ENCODE data around the gene ZNF407.

The ZNF407 gene

DNA sequence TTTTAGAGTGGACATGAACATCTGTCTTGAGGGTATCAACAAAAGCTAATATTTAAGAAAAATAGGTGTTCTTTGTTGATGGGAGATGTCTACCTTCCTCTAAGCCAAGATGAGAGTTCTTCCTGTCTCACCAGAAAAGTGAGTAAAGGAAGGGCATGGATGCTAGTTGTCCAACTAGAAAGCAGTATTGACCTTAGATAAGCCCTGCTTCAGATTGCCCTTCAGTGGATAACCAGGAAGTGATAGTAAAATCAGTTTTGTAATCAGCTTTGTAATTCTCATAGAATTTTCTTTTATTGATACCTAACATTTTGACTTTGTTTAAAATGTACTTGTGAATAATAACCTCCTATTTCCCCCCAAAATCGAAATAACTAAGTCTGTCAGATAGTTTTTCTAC is 134.7 kb downstream of the ZNF407 start:
- no peaks in the 10 kb centered on the region for H3K36me3 ChIP-seq (ENCODE audit: low read depth)
- H3K4me3 ChIP-seq (ENCODE audit: severe bottlenecking), result no peak overlapping the region
- TF ChIP-seq, protein P1, sequence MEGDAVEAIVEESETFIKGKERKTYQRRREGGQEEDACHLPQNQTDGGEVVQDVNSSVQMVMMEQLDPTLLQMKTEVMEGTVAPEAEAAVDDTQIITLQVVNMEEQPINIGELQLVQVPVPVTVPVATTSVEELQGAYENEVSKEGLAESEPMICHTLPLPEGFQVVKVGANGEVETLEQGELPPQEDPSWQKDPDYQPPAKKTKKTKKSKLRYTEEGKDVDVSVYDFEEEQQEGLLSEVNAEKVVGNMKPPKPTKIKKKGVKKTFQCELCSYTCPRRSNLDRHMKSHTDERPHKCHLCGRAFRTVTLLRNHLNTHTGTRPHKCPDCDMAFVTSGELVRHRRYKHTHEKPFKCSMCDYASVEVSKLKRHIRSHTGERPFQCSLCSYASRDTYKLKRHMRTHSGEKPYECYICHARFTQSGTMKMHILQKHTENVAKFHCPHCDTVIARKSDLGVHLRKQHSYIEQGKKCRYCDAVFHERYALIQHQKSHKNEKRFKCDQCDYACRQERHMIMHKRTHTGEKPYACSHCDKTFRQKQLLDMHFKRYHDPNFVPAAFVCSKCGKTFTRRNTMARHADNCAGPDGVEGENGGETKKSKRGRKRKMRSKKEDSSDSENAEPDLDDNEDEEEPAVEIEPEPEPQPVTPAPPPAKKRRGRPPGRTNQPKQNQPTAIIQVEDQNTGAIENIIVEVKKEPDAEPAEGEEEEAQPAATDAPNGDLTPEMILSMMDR (IDR thresholded peaks at IDR 0.05; ENCODE audit: poor library complexity, severe bottlenecking), result no peak
- ATAC-seq (ENCODE audit: low read depth), result no peak
- no peaks in the 10 kb centered on the region for H3K9me3 ChIP-seq (ENCODE audit: severe bottlenecking)
- no peak overlapping the region for H3K27ac ChIP-seq (ENCODE audit: poor library complexity, severe bottlenecking)
- no peak for DNase-seq (ENCODE audit: low spot score)
- H3K27me3 ChIP-seq (ENCODE audit: insufficient read depth, poor library complexity, severe bottlenecking), result no peaks in the 10 kb centered on the region
- peaks cover 12% of the 10 kb centered on the region for H3K4me1 ChIP-seq (ENCODE audit: insufficient read depth, poor library complexity, severe bottlenecking)

DNA sequence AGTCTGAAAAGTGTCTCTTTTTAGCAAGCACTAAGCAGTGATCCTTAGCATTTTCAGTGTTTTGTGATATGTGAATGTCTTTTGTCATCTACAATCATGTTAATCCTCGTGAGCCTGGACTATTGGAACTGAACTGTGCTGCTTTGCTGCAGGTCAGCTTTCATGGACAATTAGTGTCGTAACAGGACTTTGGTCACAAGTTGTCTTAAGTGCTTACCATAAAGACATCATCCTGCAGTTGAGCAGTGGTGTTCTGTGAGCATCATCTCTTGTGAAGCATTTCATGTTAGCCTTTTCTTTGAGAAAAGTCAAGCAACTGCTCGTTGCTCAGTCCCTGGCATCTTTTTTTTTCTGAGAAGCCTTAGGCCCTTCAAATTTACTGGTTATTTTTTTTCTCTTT is 135.9 kb downstream of the ZNF407 start:
- Histone ChIP-seq H3K4me1 (ENCODE audit: insufficient read depth, poor library complexity, severe bottlenecking) (peaks cover 12% of the 10 kb centered on the region), H3K9me3 (ENCODE audit: severe bottlenecking) (no peaks in the 10 kb centered on the region), H3K27me3 (ENCODE audit: insufficient read depth, poor library complexity, severe bottlenecking) (no peaks in the 10 kb centered on the region), H3K27ac (ENCODE audit: poor library complexity, severe bottlenecking) (no peak overlapping the region), H3K36me3 (ENCODE audit: low read depth) (no peaks in the 10 kb centered on the region), H3K4me3 (ENCODE audit: severe bottlenecking) (no peak overlapping the region)
- ATAC-seq (ENCODE audit: low read depth) (no peak), DNase-seq (ENCODE audit: low spot score) (no peak)
- TF ChIP-seq, protein P1 (IDR thresholded peaks at IDR 0.05; ENCODE audit: poor library complexity, severe bottlenecking), result no peak

DNA sequence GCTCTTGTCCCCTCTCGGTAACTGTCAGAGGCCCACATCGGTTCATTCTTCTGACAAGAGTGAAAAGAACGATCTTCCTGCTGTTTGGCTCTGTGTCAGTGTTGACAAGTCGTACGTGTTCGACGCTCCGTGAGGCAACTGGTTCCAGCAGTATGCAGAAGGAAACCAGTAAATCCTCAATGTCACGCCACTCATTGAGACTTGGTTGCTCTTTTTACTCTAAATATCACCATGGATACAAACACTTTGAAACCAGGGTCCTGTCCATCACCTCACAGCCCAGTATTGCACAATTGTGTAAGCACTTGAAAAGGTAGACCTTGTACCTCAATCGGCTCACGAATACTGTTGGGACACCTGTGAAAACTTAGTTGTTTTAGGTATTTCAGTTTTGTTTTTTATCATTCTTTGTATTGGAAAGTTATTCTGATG is 136.4 kb downstream of the ZNF407 start:
- Histone ChIP-seq H3K27ac (ENCODE audit: poor library complexity, severe bottlenecking) (no peak overlapping the region), H3K4me1 (ENCODE audit: insufficient read depth, poor library complexity, severe bottlenecking) (peaks cover 12% of the 10 kb centered on the region), H3K27me3 (ENCODE audit: insufficient read depth, poor library complexity, severe bottlenecking) (no peaks in the 10 kb centered on the region), H3K4me3 (ENCODE audit: severe bottlenecking) (no peak overlapping the region), H3K36me3 (ENCODE audit: low read depth) (no peaks in the 10 kb centered on the region), H3K9me3 (ENCODE audit: severe bottlenecking) (no peaks in the 10 kb centered on the region)
- ATAC-seq (ENCODE audit: low read depth), result no peak
- TF ChIP-seq, protein P1 (IDR thresholded peaks at IDR 0.05; ENCODE audit: poor library complexity, severe bottlenecking), result no peak
- no peak for DNase-seq (ENCODE audit: low spot score)

DNA sequence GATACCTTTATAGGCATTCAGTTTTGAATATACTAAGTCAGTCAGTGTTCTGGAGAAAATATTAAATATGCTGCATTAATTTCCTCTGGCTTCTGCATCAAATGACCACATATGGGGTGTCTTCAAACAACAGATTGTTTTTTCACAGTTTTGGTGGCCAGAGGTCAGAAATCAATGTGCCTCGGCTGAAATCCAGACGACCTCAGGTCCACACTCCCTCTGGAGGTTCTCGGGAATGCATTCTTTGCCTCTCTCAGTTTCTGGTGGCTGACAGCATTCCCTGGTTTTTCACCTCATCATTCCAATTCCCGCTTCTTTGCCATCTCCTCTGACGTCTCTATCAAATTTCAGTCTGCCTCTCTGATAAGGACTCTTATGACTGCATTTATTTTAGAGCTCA is 142.3 kb downstream of the ZNF407 start:
- TF ChIP-seq, protein P1 (IDR thresholded peaks at IDR 0.05; ENCODE audit: poor library complexity, severe bottlenecking), result no peak
- ATAC-seq (ENCODE audit: low read depth) (no peak), DNase-seq (ENCODE audit: low spot score) (no peak)
- Histone ChIP-seq H3K27ac (ENCODE audit: poor library complexity, severe bottlenecking) (no peak overlapping the region), H3K27me3 (ENCODE audit: insufficient read depth, poor library complexity, severe bottlenecking) (no peaks in the 10 kb centered on the region), H3K4me1 (ENCODE audit: insufficient read depth, poor library complexity, severe bottlenecking) (no peaks in the 10 kb centered on the region), H3K4me3 (ENCODE audit: severe bottlenecking) (no peak overlapping the region), H3K9me3 (ENCODE audit: severe bottlenecking) (no peaks in the 10 kb centered on the region), H3K36me3 (ENCODE audit: low read depth) (no peaks in the 10 kb centered on the region)

DNA sequence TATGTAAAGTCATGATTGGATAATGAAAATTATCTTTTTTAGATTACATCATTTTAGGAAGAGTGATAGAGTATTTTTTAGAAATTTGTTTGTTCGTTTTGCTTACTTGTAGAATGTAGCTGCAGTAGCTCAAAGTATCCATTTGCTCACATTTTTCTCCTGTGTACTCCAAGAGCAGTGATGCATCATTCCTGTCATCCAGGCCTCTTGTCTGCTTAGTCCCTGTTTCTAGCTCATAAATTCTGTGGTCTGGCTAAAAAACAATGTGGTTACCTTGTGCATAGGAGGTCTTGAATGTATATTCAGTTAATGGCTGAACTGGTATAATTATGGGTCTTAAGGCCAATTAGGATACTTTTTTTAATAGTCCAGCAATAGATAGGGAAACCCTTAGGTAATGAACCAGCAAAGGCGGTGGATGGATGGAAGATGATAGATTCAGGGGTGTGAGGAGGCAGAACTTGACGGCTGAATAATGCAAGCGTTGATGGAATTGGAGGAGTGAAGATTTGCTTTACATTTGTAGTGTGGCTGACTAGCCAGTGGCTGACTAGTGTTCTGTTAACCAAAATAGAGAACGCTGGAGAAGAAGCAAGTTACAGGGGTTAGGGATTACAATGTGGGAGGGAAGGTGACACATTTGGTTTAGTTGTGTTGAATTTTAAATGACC is 145.0 kb downstream of the ZNF407 start:
- ATAC-seq (ENCODE audit: low read depth) (no peak), DNase-seq (ENCODE audit: low spot score) (no peak)
- peaks cover 24% of the 10 kb centered on the region for H3K4me1 ChIP-seq (ENCODE audit: insufficient read depth, poor library complexity, severe bottlenecking)
- no peaks in the 10 kb centered on the region for H3K27me3 ChIP-seq (ENCODE audit: insufficient read depth, poor library complexity, severe bottlenecking)
- no peaks in the 10 kb centered on the region for H3K9me3 ChIP-seq (ENCODE audit: severe bottlenecking)
- TF ChIP-seq, protein P1 (IDR thresholded peaks at IDR 0.05; ENCODE audit: poor library complexity, severe bottlenecking), result no peak
- H3K4me3 ChIP-seq (ENCODE audit: severe bottlenecking), result no peak overlapping the region
- no peak overlapping the region for H3K27ac ChIP-seq (ENCODE audit: poor library complexity, severe bottlenecking)
- H3K36me3 ChIP-seq (ENCODE audit: low read depth), result no peaks in the 10 kb centered on the region

All from RWPE2 (cell line).